ENCODE measurements around the gene ROR2.

GRCh38 chr9:91799113-91799744 is 150.8 kb downstream of the ROR2 start:
- no peak for TF ChIP-seq SIN3A (IDR thresholded peaks at IDR 0.05; ENCODE audit: borderline replicate concordance, insufficient read depth, low read length)
- TF ChIP-seq POLR2AphosphoS5 (IDR thresholded peaks at IDR 0.05; ENCODE audit: low read depth, low read length) = no peak
